NCI-H226 (cell line): ENCODE results near the gene TCFL5.

Source experiments
- DNase-seq: peaks from one replicate; pipeline ENCODE4 v3.0.0-alpha.2; 2015

The TCFL5 gene

DNA sequence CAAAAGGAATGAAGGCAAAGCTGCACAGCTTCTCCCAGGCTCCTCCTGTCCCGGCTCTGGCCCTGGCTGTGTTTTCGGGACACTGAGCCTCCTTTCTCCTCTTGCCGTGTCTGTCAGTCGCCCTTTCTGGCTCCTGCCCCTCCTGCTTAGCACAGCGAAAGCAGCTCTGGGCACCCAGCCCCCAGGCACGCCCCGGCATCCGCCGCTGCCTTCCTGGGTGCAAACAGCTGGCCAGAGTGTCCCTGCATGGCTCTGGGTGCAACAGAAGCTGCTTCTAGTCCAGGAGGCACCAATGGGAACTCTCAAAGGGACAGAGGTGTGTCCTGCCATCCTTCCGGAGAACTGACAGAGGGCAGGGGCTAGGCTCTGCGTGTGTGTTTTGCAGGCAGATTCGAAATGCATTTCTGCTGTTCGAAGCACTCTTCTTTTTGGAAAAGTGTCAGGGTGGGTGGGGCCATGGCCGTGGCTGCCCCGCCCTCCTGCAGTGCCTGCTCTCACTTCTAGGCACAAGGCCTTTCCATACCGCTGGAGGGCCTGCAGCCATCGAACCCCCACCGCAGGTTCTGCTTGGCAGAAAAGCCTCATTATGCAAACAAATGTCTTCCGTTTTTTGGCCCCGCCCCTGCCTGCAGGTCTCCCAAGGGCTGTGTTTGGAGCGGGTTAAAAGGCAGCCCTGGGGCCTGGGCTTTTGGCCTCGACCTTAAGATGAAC lies 29.3 kb downstream of the TCFL5 start:
- no peak for DNase-seq

DNA sequence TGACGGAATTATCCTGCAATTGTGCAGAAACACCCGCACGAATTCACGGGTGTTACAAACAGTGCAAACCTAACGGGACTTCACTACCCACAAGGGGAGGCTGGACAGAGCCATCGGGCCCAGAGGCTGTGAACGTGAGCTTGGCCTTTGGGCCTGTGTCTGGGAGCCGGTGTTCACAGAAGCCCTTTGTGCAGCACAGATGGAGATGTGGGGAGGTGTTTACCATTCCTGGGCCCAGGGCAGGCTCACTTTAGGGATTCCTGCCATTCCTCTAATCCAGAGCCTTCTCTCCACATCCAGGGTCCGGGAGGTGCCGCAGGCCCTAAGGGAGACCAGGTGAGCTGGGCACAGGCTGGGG lies 29.8 kb downstream of the TCFL5 start:
- no peak for DNase-seq

DNA sequence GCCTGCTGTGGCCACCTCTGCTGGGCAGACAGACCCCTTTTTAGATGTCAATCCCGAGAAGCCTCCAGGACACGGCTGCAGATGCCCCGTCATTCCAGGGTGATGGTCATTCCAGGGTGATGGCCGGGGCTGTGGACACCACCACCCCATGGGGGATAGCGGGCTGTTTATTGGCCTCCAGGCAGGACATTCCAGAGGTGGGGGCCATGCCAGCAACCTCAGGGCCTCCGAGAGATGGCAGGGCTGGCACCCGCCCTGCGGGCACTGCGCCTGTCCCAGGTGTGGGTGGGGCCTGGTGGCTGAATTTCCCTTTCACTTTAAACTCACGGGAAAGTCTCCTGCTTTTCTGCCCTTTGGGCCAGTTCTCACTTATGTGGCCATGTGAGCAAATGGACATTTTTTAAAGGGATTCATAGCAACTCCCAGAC lies 30.2 kb downstream of the TCFL5 start:
- no peak for DNase-seq

DNA sequence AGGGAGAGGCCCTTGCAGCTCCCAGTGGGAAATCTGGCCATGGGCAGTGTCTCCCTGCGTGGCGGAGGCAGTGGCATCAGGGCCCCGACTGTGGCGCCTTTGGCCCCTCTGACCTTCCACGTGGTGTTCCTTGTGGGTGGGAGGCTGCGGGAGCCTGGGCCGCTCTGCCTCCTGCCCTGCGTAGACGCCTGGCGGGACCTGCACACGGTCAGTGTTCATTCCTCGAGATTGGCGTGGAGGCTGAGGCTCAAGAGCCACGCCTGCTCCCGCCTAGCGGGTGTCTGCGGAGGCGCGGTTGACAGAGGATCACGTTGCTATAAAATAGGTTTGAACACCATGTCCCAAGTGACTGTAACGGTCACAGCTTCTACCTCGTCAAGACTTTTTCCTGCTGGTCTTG lies 30.8 kb downstream of the TCFL5 start:
- no peak for DNase-seq

DNA sequence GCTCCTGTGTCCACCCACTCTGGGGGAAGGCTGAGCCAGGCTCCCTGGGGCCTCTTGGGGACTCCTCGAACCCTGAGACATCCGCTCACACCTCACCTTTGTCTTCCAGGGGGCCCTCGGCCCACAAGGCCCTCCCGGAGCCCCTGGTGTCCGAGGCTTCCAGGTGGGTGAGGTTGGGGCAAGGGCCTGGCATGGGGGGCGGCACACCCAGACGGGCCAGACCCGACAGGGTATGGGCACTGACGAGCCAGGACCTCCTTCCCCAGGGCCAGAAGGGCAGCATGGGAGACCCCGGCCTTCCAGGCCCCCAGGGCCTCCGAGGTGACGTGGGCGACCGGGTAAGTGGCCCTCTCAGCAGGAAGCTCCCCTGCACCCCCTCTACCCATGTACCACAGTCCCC lies 31.4 kb downstream of the TCFL5 start:
- DNase-seq = no peak

DNA sequence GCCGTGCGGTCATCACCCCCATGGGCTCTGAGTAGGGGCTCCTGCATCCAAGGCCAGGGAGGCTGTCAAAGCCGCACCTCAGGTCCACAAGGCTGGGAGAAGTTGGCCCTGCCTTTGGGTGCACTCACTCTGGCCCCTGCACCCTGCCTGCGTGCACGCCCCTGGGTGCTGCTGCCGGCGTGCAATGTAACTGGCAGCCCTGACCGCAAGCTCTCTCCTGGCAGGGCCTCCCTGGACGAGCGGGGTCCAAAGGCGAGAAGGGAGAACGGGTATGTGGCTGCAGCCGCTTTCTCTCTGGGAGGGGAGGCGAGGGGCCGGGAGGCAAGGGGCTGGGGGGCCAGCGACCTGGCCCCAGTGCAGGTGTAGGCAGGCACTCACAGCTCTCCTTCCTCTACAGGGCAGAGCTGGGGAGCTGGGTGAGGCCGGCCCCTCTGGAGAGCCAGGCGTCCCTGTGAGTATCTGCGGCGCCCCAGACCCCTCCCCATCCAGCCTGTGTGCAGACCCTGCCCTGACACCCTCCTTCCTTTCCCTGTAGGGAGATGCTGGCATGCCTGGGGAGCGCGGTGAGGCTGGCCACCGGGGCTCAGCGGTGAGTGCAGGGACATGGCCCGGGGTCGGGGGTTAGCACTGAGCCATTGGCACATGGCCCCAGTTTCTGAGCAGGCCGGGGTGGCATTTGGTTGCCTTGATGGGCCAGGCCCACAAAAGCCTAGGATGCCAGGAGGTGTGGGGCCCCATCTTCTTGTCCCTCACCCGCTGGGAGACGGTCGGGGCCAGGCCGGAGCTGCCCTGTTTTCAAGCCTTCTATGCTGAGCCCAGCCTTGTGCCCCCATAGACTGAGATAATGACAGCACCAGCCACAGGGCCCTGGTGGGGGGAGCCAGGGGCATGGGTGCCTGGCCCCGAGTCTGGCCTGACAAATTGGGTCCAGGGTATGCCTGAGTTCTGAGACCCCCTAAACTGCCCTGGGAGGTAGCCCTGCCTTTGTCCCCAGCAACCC lies 32.1 kb downstream of the TCFL5 start:
- no peak for DNase-seq

DNA sequence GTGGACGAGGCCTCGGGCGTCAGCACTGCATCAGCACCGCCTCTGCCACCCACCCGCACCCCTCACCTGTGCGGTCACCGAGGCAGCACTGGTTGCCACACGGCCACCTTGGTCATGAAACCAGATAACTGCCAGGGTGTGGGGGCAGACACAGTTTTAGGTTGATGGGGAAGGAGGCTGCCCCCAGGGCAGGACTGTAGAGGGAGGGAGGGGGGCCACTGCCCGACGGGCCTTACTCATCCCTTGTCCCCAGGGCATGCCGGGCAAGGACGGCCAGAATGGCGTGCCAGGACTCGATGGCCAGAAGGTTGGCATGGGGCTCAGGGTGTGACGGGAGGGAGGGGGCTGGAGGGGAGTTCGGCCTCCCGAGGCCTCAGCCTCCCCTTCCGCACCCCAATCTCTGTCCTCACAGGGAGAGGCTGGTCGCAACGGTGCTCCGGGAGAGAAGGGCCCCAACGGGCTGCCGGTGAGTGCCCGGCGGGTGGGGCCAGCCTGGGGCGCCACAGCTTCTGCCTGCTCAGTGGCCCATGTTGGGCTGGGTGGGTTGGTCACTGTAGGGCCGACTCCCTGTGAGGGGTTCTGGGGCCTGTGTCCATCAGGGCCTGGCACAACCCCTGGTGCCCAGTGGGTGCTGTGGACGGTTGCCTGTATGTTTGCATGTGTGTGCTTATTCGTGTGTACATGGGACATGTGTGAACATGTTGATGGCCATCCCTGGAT lies 33.0 kb downstream of the TCFL5 start:
- DNase-seq = no peak

DNA sequence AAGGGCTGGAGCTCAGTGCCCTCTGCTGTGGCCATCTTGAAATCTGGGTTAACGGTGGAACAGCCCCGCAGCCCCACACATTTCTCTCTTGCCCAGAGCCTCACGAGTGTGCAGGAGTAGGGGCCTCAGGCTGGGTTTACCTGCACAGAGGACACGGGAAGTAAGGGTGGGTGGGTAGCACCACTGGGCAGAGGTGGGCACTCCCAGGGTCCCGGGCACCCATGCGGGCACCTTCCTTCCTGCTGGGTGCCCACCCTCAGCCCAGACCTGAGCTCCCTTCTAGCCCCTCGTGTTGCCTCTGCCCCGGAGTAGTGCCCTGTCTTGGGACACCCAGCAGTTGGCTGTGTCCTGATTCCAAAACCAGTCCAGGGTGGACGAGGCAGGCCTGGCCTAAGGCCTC lies 33.6 kb downstream of the TCFL5 start:
- no peak for DNase-seq

DNA sequence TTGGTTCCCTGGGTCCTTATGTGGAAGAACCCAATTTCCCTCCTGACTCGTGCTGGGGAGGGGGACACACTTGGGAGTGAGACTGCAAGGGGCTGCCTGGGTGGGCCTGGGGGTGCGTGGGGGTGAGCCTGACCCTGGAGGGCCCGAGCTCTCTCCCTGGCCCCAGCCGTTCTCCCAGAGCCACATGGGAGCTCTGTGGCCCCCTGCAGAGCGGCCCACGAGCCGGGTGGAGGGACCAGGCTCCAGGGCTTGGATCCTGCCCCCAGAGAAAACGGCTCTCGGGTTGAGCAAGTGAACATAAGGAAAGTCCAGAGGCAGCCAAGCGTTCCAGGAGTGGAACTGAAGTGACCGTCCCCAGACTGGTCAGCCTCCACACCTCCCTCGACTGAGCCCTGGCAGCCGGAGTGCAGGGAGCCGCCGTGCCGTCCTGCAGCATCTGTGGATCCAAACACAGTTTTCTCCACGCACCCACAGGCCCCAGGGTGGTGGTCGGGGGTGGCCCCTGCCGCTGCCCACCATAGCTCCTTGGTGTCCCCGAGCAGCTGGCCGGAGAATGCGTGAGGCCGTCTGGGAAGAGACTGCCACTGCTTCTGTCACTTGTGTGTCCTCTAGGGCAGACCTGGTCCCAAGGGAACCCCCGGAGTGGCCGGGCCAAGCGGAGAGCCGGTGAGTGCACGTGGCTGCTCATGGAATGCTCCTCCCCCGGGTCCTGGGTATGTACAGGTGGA lies 34.1 kb downstream of the TCFL5 start:
- DNase-seq = no peak

DNA sequence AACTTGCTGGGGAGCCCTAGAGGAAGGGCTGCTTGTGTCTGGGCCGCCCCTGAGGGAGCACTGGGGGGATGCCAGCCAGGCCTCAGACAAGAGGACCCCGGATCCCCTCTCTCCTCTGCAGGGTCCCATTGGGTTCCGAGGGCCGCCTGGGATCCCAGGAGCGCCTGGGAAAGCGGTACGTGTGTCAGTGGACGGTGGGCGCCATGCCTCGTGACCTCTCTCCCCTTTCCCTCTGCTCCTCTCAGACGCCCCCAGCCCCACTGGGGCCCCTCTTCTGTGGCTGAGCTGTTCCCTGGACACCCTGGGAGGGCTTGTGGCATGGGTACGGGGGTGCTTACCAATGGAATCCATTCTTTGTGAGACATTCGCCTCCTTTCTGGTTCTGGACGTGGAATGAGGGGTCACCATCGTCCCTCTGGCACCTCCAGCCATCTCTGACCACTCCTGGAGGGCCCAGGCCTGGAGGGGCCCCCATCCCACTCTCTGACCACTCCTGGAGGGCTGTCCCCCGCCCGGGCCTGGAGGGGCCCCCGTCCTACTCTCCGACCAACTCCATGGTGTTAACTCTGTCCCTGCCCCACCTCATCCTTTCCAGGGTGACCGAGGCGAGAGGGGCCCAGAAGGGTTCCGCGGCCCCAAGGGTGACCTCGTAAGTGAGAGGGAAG lies 34.8 kb downstream of the TCFL5 start:
- no peak for DNase-seq

DNA sequence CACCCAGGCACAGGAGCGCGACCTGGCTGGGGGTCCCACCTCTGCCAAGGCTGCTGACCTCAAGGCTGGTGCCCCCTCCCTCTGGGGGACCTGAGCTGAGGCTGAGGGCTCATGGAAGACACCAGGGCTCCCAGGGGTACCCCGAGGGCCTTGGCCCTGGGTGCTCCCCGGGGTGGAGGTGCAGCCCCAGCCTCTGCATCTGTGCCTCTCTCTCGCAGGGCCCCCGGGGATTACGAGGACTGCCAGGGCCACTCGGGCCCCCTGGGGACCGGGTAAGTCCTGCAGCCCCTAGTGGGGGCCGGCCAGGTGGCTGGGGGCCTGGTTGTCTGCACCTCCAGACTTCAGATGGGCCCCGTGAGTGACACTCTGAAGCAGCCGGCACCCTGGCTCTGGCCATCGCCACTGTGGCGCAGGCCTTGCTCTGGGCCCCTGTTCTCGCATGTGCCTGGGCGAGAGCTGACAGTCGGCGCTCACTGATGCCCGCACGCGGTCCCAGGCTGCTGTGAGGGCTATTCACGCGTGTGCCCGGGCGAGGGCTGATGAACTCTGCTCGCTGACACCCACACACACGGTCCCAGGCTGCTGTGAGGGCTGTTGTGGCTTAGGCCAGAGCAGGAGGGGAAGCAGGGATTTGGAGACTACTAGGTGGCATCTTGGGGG lies 35.5 kb downstream of the TCFL5 start:
- DNase-seq = no peak

DNA sequence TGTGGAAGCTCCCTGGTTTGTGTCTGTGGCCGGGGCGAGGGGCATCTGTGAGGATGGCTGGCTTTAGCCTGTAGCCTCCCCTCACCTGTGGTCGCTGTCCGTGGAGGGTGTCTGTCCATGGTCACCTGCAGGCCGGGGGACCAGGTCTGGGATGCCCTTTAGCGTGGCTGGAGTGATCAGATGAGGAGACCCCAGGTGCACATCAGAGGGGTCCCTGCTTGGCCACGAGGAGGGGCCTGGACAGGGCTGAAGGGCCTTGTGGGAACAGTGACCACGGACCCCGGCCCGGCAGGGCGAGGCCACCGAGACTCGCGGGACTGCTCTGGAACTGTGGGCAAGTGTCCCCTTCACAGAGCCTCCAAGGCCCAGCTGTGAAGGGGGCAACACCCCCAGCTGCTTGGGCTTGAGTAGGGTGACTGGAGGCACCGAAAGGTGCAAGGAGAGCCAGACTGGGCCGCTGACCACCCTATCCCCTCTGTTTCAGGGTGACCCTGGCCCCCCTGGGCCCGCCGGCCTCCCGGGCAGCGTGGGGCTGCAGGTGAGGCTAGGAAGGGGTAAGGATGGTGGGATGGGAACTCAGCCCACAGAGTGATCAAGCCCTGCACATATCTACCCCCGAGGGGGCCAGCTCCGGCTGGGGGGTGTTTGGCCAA lies 36.2 kb downstream of the TCFL5 start:
- DNase-seq = no peak

DNA sequence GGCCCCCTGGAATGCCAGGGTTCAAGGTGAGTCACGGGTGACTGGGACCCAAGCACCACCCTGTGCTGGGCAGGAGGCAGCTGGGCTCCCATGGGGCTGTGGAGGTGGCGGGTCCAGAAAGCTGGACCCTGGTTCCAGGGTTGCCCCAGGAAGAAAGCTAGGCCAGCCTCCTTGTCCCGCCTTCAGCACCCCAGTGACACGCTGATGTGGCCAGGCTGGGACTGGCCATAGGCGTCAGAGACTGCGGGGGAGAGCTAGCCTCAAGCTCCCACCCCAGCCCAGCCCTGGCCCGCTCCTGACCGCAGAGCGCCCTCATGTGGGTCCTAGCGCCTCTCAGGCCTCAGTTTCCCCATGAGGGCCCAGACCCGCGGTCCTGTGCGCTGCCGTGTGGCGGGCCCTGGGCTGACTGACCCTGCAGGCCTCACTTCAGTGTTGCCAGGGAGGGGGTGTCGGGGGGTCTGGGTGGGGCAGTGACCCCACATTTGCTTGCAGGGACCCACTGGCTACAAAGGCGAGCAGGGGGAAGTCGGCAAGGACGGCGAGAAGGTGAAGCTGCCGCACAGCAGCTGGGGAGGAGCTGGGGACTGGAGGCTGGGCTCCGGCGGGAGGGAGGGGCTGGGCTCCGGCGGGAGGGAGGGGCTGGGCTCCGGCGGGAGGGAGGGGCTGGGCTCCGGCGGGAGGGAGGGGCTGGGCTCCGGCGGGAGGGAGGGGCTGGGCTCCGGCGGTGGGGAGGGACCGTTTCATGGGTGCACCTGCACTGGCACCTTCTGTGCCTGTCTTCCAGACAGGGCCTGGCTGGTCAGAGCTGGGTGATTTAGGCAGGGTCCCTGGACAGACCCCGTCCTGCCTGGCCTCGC lies 36.9 kb downstream of the TCFL5 start:
- no peak for DNase-seq

DNA sequence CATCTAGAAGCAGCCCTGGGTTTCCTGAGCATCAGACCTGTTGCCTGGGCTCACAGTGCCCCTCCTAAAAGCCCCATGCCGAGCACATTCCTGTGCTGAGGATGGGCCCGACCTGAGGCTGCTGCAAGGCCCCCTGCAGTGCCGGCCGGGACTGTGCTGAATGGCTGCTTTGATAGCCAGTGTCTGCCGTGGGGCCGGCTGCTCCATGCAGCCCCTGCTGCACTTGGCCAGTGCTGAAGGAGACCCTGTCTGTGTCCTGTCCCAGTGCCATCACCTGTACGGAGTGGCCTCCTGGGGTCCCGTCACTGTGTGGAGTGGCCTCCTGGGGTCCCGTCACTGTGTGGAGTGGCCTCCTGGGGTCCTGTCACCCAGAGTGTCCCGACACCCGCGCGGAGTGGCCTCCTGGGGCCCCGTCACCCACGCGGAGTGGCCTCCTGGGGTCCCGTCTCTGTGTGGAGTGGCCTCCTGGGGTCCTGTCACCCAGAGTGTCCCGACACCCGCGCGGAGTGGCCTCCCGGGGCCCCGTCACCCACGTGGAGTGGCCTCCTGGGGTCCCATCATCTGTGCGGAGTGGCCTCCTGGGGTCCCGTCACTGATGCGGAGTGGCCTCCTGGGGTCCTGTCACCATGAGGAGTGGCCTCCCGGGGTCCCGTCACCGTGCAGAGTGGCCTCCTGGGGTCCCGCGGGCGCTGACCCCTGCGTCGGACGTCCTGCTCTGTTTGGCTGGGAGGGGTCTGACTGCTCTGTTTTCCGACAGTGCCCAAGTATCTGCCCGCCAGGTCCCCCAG lies 37.7 kb downstream of the TCFL5 start:
- DNase-seq = no peak

DNA sequence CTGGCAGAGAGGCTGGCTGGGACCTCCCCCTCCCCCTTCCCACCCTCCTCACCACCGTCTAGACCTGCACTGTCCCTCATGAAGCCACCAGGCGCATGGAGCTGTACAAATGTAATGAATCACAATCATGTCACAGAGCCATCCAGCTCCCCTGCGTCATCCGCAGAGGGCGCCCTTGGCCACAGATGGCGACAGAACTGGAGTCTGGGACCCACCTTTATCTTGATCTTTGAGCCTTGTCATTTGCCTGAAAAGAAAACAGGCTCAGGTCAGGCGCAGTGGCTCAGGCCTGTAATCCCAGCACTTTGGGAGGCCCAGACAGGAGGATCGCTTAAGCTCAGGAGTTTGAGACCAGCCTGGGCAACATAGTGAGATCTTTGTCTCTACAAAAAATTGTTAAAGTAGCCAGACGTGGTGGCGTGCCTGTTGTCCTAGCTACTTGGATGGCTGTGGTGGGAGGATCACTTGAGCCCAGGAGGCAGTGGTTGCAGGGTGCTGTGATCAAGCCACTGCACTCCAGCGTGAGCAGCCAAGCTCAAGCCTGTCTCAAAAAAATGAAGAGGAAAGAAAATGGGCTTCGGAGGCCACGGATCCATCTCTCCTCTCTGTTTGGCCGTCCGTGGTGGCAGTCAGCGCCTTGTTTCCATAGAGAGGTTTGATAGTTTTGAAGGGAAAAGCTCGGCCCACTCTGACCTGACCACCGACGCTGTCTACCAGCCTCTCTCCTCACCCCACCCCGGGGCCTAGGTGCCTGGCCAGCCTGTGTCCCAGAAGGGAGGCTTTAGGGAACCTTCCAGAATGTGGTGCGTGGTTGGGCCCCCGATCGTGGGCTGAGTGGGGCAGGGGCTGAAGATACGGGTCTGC lies 38.6 kb downstream of the TCFL5 start:
- DNase-seq = no peak

DNA sequence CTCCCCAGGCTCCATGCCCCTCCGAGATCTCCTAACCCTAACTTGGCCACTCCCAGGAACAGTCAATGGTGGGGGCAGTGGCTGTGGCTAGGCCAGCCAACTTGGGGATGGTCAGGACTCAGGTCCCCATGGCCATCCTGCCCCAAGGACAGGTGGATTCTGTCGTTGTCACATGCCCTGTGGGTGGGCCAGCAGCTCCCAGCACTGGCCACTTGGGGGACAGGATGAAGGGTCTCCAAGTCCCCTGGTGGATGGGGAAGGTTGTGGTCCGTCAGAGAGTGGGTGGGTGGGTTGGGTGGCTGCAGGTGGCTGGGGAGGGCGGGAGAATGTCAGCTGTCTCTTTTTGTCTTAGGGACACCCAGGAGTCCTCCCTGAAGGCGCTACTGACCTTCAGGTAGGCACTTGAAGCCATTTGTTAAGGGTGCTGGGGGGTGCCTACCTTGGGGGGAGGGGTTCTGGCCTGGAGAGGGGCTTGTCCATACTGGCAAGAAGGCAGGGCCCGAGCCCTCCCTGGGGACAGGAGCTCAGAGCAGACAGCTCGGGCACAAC lies 39.3 kb downstream of the TCFL5 start:
- DNase-seq = no peak

DNA sequence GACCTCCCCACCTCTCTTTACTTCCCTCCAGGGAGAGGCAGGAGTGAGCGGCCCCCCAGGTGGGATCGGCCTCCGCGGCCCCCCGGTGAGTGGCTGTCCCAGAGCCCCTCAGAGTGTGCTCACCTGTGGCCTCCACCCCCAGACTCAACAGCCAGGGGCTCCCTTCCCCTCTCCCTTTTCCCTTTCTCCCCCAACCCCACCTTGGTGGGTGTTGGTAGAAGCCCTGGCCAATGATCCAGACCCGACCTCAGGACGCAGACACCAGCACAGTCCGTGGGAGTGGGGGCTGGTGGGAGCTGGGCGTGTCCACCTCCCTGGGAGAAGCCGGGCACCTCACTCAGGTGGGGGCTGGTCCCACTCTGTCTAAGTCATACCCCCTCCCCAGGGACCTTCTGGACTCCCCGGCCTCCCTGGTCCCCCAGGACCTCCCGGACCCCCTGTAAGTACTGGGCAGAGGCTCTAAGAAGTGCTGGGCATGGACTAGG lies 39.9 kb downstream of the TCFL5 start:
- no peak for DNase-seq
